Right atrium auricular region (tissue), 2 donors: ENCODE results near the gene NKTR. TPM values are rescaled to one million over a fixed set of nuclear protein-coding genes. Genes with fewer than 3 reads are reported as not detected.

ENCODE experiments used
- DNase-seq: peaks from one replicate; pipeline ENCODE4 v3.0.0-alpha.2; 2019; ENCODE audit warnings: low spot score
- H3K27ac ChIP-seq, 2 donors: fragments of 200-600 bp; sonication (generic); 1 replicate in 1 of 2; 2 replicates in 1 of 2; pipeline ENCODE4 v1.5.1; 2016 to 2019
- H3K27me3 ChIP-seq, 2 donors: fragments of 200-600 bp; sonication (generic); one replicate each; pipeline versions ENCODE4 v1.5.1 to v1.6.0; 2017 to 2019
- H3K36me3 ChIP-seq: fragments of 200-600 bp; sonication (generic); one replicate; pipeline ENCODE4 v1.5.1; 2016
- H3K4me1 ChIP-seq, 2 donors: fragments of 200-600 bp; sonication (generic); one replicate each; pipeline versions ENCODE4 v1.5.1 to v1.6.0; 2017 to 2019
- H3K4me3 ChIP-seq, 2 donors: fragments of 200-600 bp; sonication (generic); 1 replicate in 1 of 2; 2 replicates in 1 of 2; pipeline ENCODE4 v1.5.1; 2017 to 2019; ENCODE audit warnings: mild to moderate bottlenecking in 1 of 2, moderate library complexity in 1 of 2
- H3K9me3 ChIP-seq, 2 donors: fragments of 200-600 bp; sonication (generic); one replicate each; pipeline ENCODE4 v1.5.1; 2019
- CTCF ChIP-seq, 2 donors: fragments of 200-600 bp; sonication (generic); IDR thresholded peaks; one replicate each; pipeline ENCODE4 v1.5.1; 2019; ENCODE audit warnings: antibody characterized with exemption in 2 of 2
- total RNA-seq, 2 donors: library from RNA; depleted of rRNA; stranded (reverse); fragments of >200 nt; gene quantifications; one replicate each; pipeline ENCODE4 v1.1.0, GENCODE V29; 2016

The NKTR gene
- total RNA-seq, 2 donors from 2014 or later: 14.1 to 20.4 TPM

GRCh38 chr3:42613462-42613861 lies 13.0 kb downstream of the NKTR start:
- Histone ChIP-seq H3K4me1 (peaks cover 0 to 54% of the 10 kb centered on the region in 2 donors), H3K27me3 (no peaks in the 10 kb centered on the region), H3K4me3 (no peak overlapping the region), H3K9me3 (no peaks in the 10 kb centered on the region), H3K27ac (peak overlapping the region in 1 of 2 donors; percentile 28), H3K36me3 (peaks cover 1% of the 10 kb centered on the region)
- TF ChIP-seq CTCF (IDR thresholded peaks at IDR 0.05): peak; percentile 27 to 61
- DNase-seq: no peak

- Histone ChIP-seq H3K36me3 (peaks cover 63% of the 10 kb centered on the region), H3K27me3 (no peaks in the 10 kb centered on the region), H3K4me1 (no peaks in the 10 kb centered on the region), H3K4me3 (no peak overlapping the region), H3K27ac (no peak overlapping the region), H3K9me3 (no peaks in the 10 kb centered on the region)
- no peak for TF ChIP-seq CTCF (IDR thresholded peaks at IDR 0.05)
- no peak for DNase-seq
Measured at GRCh38 chr3:42631620-42632019, 31.1 kb downstream of the NKTR start.

DNA sequence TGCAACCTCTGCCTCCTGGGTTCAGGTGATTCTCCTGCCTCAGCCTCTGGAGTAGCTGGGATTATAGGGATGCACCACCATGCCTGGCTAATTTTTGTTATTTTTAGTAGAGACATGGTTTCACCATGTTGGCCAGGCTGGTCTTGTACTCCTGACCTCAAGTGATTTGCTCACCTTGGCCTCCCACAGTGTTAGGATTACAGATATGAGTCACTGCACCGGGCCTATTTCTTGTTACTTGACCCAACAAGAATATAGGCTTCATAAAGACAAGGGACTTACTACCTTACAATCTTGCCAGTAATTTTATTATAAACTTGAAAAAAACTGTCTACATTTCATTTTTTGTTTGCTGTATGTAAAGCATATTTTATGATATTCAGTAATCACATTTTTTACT lies 31.7 kb downstream of the NKTR start:
- TF ChIP-seq CTCF (IDR thresholded peaks at IDR 0.05): no peak

GRCh38 chr3:42633544-42633943 lies 33.1 kb downstream of the NKTR start:
- no peak for TF ChIP-seq CTCF (IDR thresholded peaks at IDR 0.05)
- H3K27ac ChIP-seq: no peak overlapping the region
- peaks cover 82% of the 10 kb centered on the region for H3K36me3 ChIP-seq

More for the DNA sequence above, 31.7 kb downstream of the NKTR start:
- no peak overlapping the region for H3K27ac ChIP-seq
- DNase-seq: no peak
- H3K4me3 ChIP-seq: no peak overlapping the region
- no peaks in the 10 kb centered on the region for H3K27me3 ChIP-seq
- H3K4me1 ChIP-seq: no peaks in the 10 kb centered on the region
- no peaks in the 10 kb centered on the region for H3K9me3 ChIP-seq
- H3K36me3 ChIP-seq: peaks cover 68% of the 10 kb centered on the region

DNA sequence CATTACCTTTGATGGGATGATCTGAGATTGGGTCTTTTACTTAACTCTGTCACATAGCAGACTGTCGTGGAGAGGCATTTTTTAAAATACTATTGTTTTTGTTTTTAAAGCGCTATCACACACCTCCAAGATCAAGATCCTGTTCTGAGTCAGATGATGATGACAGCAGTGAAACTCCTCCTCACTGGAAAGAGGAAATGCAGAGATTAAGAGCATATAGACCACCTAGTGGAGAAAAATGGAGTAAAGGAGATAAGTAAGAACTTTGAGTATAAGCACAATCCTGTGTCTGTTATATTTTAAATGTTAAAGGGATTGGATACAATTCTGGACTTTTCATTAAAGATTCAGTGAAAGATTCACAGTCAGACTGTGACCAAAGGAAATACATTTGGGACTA lies 34.6 kb downstream of the NKTR start:
- DNase-seq: no peak
- no peak for TF ChIP-seq CTCF (IDR thresholded peaks at IDR 0.05)
- peaks cover 94% of the 10 kb centered on the region for H3K36me3 ChIP-seq
- H3K4me3 ChIP-seq: no peak overlapping the region
- H3K27me3 ChIP-seq: no peaks in the 10 kb centered on the region
- no peak overlapping the region for H3K27ac ChIP-seq
- H3K9me3 ChIP-seq: no peaks in the 10 kb centered on the region
- peaks cover 0 to 6% of the 10 kb centered on the region in 2 donors for H3K4me1 ChIP-seq

More at GRCh38 chr3:42633544-42633943, 33.1 kb downstream of the NKTR start:
- H3K4me1 ChIP-seq: peaks cover 0 to under 1% of the 10 kb centered on the region in 2 donors
- no peak overlapping the region for H3K4me3 ChIP-seq
- DNase-seq: no peak
- no peaks in the 10 kb centered on the region for H3K27me3 ChIP-seq
- H3K9me3 ChIP-seq: no peaks in the 10 kb centered on the region

- H3K4me1 ChIP-seq: peaks cover 0 to 6% of the 10 kb centered on the region in 2 donors
- H3K9me3 ChIP-seq: no peaks in the 10 kb centered on the region
- TF ChIP-seq CTCF (IDR thresholded peaks at IDR 0.05): no peak
- no peaks in the 10 kb centered on the region for H3K27me3 ChIP-seq
- no peak for DNase-seq
- no peak overlapping the region for H3K27ac ChIP-seq
- H3K36me3 ChIP-seq: peaks cover 92% of the 10 kb centered on the region
- no peak overlapping the region for H3K4me3 ChIP-seq
Measured at GRCh38 chr3:42637001-42637400, 36.5 kb downstream of the NKTR start.
